PC-9 (cell line): ENCODE measurements around the gene HMOX1.

Experiments used
- EZH2 ChIP-seq: fragments of 200-600 bp; sonication (generic); IDR thresholded peaks from 2 replicates; pipeline ENCODE4 v1.8.0; 2017; ENCODE audit warnings: antibody characterized with exemption, low read depth
- TF ChIP-seq, protein P1 (sequence below): fragments of 200-600 bp; sonication (generic); conservative IDR thresholded peaks from 2 replicates; pipeline ENCODE4 v1.6.1; 2017; ENCODE audit warnings: mixed run types, antibody characterized with exemption, mild to moderate bottlenecking, moderate library complexity

DNA sequence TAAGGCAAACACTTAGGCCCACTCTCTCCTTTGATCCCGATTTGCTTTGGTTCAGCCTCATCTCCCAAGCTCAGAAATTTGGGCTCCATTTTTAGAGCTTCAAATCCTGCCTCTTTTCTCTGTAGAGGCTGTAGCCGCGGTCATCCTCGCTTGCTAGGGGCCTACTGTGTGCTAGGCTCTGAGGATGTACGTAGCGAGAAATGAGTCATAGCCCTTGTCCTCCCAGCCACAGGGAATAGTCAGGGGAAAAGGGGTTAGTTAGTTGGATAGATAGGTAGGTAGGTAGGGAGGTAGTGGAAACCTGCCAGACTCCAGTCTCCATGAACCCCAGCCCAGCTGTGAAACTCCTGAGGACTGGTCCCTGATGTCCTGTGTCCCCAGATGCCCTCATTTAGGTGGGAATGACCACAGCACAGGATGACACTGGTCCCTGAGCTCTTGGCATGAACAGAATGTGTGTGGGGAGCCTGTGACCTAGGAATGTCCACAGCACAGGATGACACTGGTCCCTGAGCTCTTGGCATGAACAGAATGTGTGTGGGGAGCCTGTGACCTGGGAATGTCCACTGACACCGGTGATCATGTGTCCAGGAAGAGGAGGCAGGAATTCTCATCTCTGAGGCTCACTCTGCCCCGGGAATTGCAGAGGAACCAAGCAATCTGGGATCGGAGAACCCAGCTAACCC lies 21.4 kb upstream of the HMOX1 start:
- TF ChIP-seq, protein P1, sequence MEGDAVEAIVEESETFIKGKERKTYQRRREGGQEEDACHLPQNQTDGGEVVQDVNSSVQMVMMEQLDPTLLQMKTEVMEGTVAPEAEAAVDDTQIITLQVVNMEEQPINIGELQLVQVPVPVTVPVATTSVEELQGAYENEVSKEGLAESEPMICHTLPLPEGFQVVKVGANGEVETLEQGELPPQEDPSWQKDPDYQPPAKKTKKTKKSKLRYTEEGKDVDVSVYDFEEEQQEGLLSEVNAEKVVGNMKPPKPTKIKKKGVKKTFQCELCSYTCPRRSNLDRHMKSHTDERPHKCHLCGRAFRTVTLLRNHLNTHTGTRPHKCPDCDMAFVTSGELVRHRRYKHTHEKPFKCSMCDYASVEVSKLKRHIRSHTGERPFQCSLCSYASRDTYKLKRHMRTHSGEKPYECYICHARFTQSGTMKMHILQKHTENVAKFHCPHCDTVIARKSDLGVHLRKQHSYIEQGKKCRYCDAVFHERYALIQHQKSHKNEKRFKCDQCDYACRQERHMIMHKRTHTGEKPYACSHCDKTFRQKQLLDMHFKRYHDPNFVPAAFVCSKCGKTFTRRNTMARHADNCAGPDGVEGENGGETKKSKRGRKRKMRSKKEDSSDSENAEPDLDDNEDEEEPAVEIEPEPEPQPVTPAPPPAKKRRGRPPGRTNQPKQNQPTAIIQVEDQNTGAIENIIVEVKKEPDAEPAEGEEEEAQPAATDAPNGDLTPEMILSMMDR = no peak
- no peak for TF ChIP-seq EZH2
